Measurements from ENCODE around the gene RNF157. TPM values are rescaled to one million over a fixed set of nuclear protein-coding genes. Genes with fewer than 3 reads are reported as not detected.

The RNF157 gene
- total RNA-seq, 1 experiment from 2014 or later: 11.2 TPM

DNA sequence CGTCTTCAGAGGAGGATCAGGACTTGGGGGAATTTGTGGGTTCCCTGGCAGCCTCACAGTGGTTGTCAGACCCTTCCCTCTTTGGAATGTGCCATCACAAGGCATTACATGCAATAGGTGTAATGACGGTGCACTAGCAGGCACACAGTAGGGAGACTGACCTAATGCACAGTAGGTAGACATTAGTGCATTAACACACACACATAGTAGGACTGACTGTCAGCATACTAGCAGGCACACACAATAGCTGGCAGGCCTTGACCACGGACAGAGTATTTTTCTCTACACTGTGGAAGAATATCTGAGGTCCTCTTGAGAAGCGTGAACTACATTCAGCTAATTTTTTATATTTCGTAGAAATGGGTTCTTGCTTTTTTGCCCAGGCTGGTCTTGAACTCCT lies 14.0 kb upstream of the RNF157 start (continued):
- TF ChIP-seq ATF6 (CRISPR knock-in tag; IDR thresholded peaks at IDR 0.05) (no peak), MLX (CRISPR knock-in tag; IDR thresholded peaks at IDR 0.05) (no peak), AR (CRISPR knock-in tag; IDR thresholded peaks at IDR 0.05) (no peak), TP53 (CRISPR knock-in tag; IDR thresholded peaks at IDR 0.05) (no peak), ZNF138 (CRISPR knock-in tag; conservative IDR thresholded peaks at IDR 0.05) (no peak), JAZF1 (CRISPR knock-in tag; IDR thresholded peaks at IDR 0.05) (no peak), NFYB (CRISPR knock-in tag; conservative IDR thresholded peaks at IDR 0.05; ENCODE audit: low read depth) (no peak), ATF3 (CRISPR knock-in tag; conservative IDR thresholded peaks at IDR 0.05) (no peak), ZNF423 (CRISPR knock-in tag; IDR thresholded peaks at IDR 0.05) (no peak)
- TF ChIP-seq, protein P1, sequence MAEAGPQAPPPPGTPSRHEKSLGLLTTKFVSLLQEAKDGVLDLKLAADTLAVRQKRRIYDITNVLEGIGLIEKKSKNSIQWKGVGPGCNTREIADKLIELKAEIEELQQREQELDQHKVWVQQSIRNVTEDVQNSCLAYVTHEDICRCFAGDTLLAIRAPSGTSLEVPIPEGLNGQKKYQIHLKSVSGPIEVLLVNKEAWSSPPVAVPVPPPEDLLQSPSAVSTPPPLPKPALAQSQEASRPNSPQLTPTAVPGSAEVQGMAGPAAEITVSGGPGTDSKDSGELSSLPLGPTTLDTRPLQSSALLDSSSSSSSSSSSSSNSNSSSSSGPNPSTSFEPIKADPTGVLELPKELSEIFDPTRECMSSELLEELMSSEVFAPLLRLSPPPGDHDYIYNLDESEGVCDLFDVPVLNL (CRISPR knock-in tag; IDR thresholded peaks at IDR 0.05; ENCODE audit: borderline replicate concordance, low read depth): no peak

GRCh38 chr17:76253841-76254240 lies 13.5 kb upstream of the RNF157 start:
- POLR2A ChIA-PET: no interaction called here
- H3K36me3 Mint-ChIP-seq: no peaks in the 10 kb centered on the region

More at GRCh38 chr17:76253841-76254240, 13.5 kb upstream of the RNF157 start:
- CTCF ChIA-PET: interaction anchor here (3.9 kb wide), 1 partner anchor 25 kb away, joined by 13 read pairs; no protein-coding TSS in a partner anchor
- no peaks in the 10 kb centered on the region for H3K27me3 Mint-ChIP-seq (ENCODE audit: low read depth)
- H3K9me3 Mint-ChIP-seq: peaks cover 5% of the 10 kb centered on the region
- peaks cover 4% of the 10 kb centered on the region; the same call in 1 of the 2 replicates for H3K4me1 Mint-ChIP-seq
- no peak overlapping the region for H3K4me3 Mint-ChIP-seq
- H3K27ac Mint-ChIP-seq: no peak overlapping the region
- DNase-seq (ENCODE audit: low spot score): no peak
- TF ChIP-seq HMGXB4 (CRISPR knock-in tag; IDR thresholded peaks at IDR 0.05) (no peak), ELF4 (CRISPR knock-in tag; IDR thresholded peaks at IDR 0.05; ENCODE audit: low read depth) (no peak), MAX (CRISPR knock-in tag; IDR thresholded peaks at IDR 0.05) (no peak), ATF2 (CRISPR knock-in tag; IDR thresholded peaks at IDR 0.05; ENCODE audit: borderline replicate concordance, low read depth) (no peak), ZNF317 (CRISPR knock-in tag; IDR thresholded peaks at IDR 0.05; ENCODE audit: borderline replicate concordance, low read depth) (no peak)
- TF ChIP-seq, protein P2, sequence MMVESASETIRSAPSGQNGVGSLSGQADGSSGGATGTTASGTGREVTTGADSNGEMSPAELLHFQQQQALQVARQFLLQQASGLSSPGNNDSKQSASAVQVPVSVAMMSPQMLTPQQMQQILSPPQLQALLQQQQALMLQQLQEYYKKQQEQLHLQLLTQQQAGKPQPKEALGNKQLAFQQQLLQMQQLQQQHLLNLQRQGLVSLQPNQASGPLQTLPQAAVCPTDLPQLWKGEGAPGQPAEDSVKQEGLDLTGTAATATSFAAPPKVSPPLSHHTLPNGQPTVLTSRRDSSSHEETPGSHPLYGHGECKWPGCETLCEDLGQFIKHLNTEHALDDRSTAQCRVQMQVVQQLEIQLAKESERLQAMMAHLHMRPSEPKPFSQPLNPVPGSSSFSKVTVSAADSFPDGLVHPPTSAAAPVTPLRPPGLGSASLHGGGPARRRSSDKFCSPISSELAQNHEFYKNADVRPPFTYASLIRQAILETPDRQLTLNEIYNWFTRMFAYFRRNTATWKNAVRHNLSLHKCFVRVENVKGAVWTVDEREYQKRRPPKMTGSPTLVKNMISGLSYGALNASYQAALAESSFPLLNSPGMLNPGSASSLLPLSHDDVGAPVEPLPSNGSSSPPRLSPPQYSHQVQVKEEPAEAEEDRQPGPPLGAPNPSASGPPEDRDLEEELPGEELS (CRISPR knock-in tag; IDR thresholded peaks at IDR 0.05): no peak
- TF ChIP-seq, protein P1 (CRISPR knock-in tag; IDR thresholded peaks at IDR 0.05; ENCODE audit: borderline replicate concordance, low read depth): no peak
- ATAC-seq: no peak
